T-helper 17 cell (primary cell): ENCODE data around the gene ACTR3C. TPM values are rescaled to one million over a fixed set of nuclear protein-coding genes. Genes with fewer than 3 reads are reported as not detected.

Source experiments
- ATAC-seq: fragments of 150-1000 bp; cut with Tn5 transposase; 2 replicates; pipeline ENCODE4 v1.10.0; 2021; ENCODE audit warnings: mild to moderate bottlenecking, moderate library complexity
- DNase-seq, 3 donors: peaks; one replicate each; pipeline versions ENCODE4 v3.0.0 to v3.0.0-alpha.2; 2020 to 2021
- H3K9me3 ChIP-seq: one replicate; pipeline ENCODE4 v1.7.0; 2013; ENCODE audit warnings: low read length, mild to moderate bottlenecking; ENCODE audit not compliant: control insufficient read depth, poor library complexity, severe bottlenecking
- H3K27ac Mint-ChIP-seq: one replicate; pipeline ENCODE4 v1.8.0; 2022; ENCODE audit warnings: mild to moderate bottlenecking, moderate library complexity, mixed read lengths
- H3K27me3 Mint-ChIP-seq: one replicate; pipeline ENCODE4 v1.8.0; 2022; ENCODE audit warnings: mixed read lengths
- H3K36me3 Mint-ChIP-seq: one replicate; pipeline ENCODE4 v1.8.0; 2022; ENCODE audit warnings: low read depth, mixed read lengths
- H3K4me1 Mint-ChIP-seq: one replicate; pipeline ENCODE4 v1.8.0; 2022; ENCODE audit warnings: mild to moderate bottlenecking, mixed read lengths
- H3K4me3 Mint-ChIP-seq: one replicate; pipeline ENCODE4 v1.8.0; 2022; ENCODE audit warnings: mild to moderate bottlenecking, moderate library complexity, mixed read lengths
- total RNA-seq, 4 donors: library from RNA in 2 of 4; stranded (reverse) in 2 of 4; gene quantifications; one replicate each; pipeline ENCODE4 v1.2.3 and lab custom pipeline; 2022 to 2026

The ACTR3C gene
- 10 to 100 TPM in 1 of 2 donors, 1 to 10 TPM in 1; 6.0 to 10.2 TPM for total RNA-seq
- 5.9 to 7.5 reads per million in 2 donors for total RNA-seq (lab: John Stamatoyannopoulos, UW)

GRCh38 chr7:150322833-150323681 lies at the start of gene ACTR3C, which contains the start of gene LRRC61:
Gene ACTR3C (minus strand): TSS chr7:150323545. CDS start chr7:150295296, 28,249 bp downstream.
Gene LRRC61 (plus strand): TSS chr7:150323355. CDS start chr7:150336862, 13,507 bp downstream.
- peaks cover 6% of the 10 kb centered on the region for H3K36me3 Mint-ChIP-seq
- DNase-seq (peak; percentile 25 to 37 (median 30)), ATAC-seq (peak; percentile 62)
- peak within 1 kb of the TSS; percentile 95 for H3K4me3 Mint-ChIP-seq
- H3K27me3 Mint-ChIP-seq, result no peaks in the 10 kb centered on the region
- H3K27ac Mint-ChIP-seq, result peak within 1 kb of the TSS; percentile 95
- no peaks in the 10 kb centered on the region for H3K9me3 ChIP-seq
- peaks cover 43% of the 10 kb centered on the region for H3K4me1 Mint-ChIP-seq

DNA sequence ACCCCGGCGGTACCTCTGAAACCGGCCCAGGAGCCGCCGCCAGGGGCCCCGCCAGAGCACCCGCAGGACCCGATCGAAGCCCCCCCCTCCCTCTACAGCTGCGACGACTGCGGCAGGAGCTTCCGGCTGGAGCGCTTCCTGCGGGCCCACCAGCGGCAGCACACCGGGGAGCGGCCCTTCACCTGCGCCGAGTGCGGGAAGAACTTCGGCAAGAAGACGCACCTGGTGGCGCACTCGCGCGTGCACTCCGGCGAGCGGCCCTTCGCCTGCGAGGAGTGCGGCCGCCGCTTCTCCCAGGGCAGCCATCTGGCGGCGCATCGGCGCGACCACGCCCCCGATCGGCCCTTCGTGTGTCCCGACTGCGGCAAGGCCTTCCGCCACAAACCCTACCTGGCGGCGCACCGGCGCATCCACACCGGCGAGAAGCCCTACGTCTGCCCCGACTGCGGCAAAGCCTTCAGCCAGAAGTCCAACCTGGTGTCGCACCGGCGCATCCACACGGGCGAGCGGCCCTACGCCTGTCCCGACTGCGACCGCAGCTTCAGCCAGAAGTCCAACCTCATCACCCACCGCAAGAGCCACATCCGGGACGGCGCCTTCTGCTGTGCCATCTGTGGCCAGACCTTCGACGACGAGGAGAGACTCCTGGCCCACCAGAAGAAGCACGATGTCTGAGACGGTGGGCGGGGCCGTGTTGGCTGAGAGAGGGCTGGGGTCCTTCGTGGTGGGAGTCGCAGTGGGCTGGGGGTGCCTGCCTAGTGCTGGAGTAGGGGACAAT lies 49.1 kb upstream of the ACTR3C start:
- no peak for ATAC-seq

GRCh38 chr7:150371996-150372270 lies 48.6 kb upstream of the ACTR3C start:
- no peaks in the 10 kb centered on the region for H3K27me3 Mint-ChIP-seq
- DNase-seq (no peak), ATAC-seq (no peak)
- peaks cover 30% of the 10 kb centered on the region for H3K4me1 Mint-ChIP-seq
- no peak overlapping the region for H3K4me3 Mint-ChIP-seq
- no peaks in the 10 kb centered on the region for H3K9me3 ChIP-seq
- no peak overlapping the region for H3K27ac Mint-ChIP-seq
- no peaks in the 10 kb centered on the region for H3K36me3 Mint-ChIP-seq

More for the DNA sequence above, 49.1 kb upstream of the ACTR3C start:
- no peak overlapping the region for H3K4me3 Mint-ChIP-seq
- H3K27me3 Mint-ChIP-seq, result no peaks in the 10 kb centered on the region
- peaks cover 31% of the 10 kb centered on the region for H3K4me1 Mint-ChIP-seq
- no peaks in the 10 kb centered on the region for H3K36me3 Mint-ChIP-seq
- no peak overlapping the region for H3K27ac Mint-ChIP-seq
- DNase-seq, result no peak
- no peaks in the 10 kb centered on the region for H3K9me3 ChIP-seq

- DNase-seq (no peak), ATAC-seq (no peak)
- H3K4me3 Mint-ChIP-seq, result no peak overlapping the region
- peaks cover 28% of the 10 kb centered on the region for H3K4me1 Mint-ChIP-seq
- H3K27ac Mint-ChIP-seq, result peak overlapping the region; percentile 93
- no peaks in the 10 kb centered on the region for H3K36me3 Mint-ChIP-seq
- no peaks in the 10 kb centered on the region for H3K27me3 Mint-ChIP-seq
- no peaks in the 10 kb centered on the region for H3K9me3 ChIP-seq
Measured at GRCh38 chr7:150371131-150371995, 48.0 kb upstream of the ACTR3C start.

DNA sequence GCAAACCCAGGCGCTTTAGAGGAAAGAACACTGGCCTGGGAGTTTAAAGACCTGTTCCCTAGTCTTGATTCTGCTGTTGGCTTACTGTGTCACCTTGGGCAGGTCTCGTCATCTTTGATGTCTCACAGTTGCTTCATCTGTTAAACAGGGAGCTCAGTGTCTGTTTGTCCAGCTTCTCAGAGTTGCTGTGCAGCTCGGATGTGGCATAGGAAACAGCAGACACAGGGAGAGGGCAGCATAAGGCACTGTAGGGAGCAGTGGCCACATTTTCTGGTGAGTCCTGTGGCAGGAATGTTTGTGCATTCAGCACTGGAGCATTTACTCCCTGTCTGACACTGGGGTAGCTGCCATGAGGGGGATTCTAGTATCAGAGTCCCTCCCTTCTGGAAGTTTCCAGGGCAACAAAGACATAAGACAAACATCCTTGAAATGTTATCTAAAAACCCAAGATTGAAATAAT lies 47.3 kb upstream of the ACTR3C start:
- Mint-ChIP-seq H3K4me1 (peaks cover 21% of the 10 kb centered on the region), H3K27ac (peak overlapping the region; percentile 93), H3K27me3 (no peaks in the 10 kb centered on the region), H3K36me3 (no peaks in the 10 kb centered on the region), H3K4me3 (peak overlapping the region; percentile 97)
- ATAC-seq (no peak), DNase-seq (no peak)
- H3K9me3 ChIP-seq, result no peaks in the 10 kb centered on the region

DNA sequence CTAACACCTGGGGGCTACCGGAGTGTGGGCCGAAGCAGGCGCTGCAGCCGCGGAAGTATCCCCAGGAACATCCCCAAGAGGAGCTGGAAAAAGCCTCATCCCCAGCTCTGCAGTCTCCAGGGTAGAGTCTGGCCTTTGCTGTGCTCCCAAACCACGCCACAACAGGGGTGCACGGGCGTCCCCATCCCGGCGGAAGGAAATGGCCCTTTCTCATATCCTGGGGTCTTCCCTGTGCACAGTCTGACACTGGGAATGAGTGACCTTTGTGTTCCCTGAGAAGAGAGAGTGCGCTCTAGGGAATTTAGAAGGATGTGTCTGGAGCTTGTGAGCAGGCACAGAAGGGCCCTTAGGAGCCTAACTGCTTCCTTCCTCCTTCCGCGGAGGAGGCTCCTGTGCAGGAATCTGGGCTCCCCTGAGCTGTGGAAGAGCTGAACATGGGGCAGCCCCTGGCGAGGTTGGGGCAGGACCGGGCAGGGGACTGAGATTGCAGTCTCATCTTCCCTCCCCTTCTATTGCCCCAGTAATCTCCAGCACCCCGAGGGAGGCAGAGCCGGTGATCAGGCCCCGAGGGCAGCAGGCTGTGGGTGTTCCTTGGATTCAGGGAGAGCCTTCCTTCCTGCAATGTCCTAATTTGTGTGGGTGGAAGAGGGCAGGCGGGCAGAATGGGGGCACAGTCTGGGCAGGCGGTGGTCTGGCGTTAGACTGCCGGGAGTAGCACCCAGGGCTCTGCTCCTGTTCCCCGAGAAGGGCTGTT lies 46.6 kb upstream of the ACTR3C start:
- peak overlapping the region; percentile 97 for H3K4me3 Mint-ChIP-seq
- peaks cover 20% of the 10 kb centered on the region for H3K4me1 Mint-ChIP-seq
- no peak for ATAC-seq
- no peak for DNase-seq
- no peaks in the 10 kb centered on the region for H3K36me3 Mint-ChIP-seq
- no peaks in the 10 kb centered on the region for H3K27me3 Mint-ChIP-seq
- no peaks in the 10 kb centered on the region for H3K9me3 ChIP-seq
- H3K27ac Mint-ChIP-seq, result peak overlapping the region; percentile 93

GRCh38 chr7:150368884-150369747 lies 45.8 kb upstream of the ACTR3C start:
- no peaks in the 10 kb centered on the region for H3K9me3 ChIP-seq
- Mint-ChIP-seq H3K4me1 (peaks cover 16% of the 10 kb centered on the region), H3K27ac (peak overlapping the region; percentile 93), H3K36me3 (no peaks in the 10 kb centered on the region), H3K4me3 (peak overlapping the region; percentile 97), H3K27me3 (no peaks in the 10 kb centered on the region)
- ATAC-seq (peak; percentile 73), DNase-seq (peak; percentile 33 to 50 (median 47))

DNA sequence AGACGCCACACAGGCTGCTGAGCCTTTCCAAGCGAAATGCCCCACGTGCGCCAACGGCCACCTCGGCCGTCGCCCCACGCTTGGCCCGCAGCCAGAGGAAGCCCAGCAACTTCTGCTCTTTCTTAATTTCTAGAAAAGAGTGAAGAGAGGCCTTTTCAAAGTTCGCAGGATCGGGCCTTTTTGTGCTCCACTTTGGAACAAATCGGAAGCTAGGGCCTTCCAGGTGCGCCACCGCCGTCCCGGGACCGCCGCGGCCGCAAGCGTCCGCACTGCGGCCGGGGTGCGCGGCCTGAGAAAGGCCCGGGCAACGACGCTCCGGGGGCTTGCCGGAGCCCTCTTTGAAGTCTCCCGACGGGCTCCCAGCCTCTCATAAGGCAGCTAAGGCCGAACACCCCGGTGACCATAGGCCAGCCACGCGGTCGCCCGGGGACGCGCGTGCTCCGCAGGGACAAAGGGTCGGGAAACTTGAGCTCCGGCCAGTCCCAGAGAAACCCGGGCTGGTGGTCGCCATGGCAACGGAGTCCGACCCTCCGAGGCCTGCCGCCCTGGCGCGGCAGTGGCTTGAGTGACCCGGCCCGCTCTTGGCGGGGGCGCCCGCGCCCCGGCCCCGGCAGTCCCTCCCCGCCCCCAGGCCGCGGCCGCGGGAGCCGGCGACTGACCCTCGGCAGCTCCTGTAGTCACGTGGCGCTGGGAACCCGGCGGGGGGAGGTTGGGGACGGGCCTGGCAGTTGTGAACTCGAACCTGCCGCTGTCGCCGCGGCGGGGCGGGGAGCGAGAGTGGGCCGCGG lies 44.9 kb upstream of the ACTR3C start, which contains the start of gene REPIN1:
REPIN1 (plus strand) TSS at position 727 of the 788 bp plus-strand sequence. CDS start 890 bp downstream, outside the sequence.
- peaks cover 19% of the 10 kb centered on the region for H3K4me1 Mint-ChIP-seq
- ATAC-seq, result peak; percentile 68
- peak within 1 kb of the TSS; percentile 93 for H3K27ac Mint-ChIP-seq
- H3K36me3 Mint-ChIP-seq, result no peaks in the 10 kb centered on the region
- H3K27me3 Mint-ChIP-seq, result no peaks in the 10 kb centered on the region
- peak within 1 kb of the TSS; percentile 97 for H3K4me3 Mint-ChIP-seq
- H3K9me3 ChIP-seq, result no peaks in the 10 kb centered on the region
- DNase-seq, result peak; percentile 54 to 69 (median 63)

GRCh38 chr7:150367677-150368095 lies 44.3 kb upstream of the ACTR3C start:
- Mint-ChIP-seq H3K4me1 (peaks cover 19% of the 10 kb centered on the region), H3K27ac (peak overlapping the region; percentile 90), H3K4me3 (peak overlapping the region; percentile 97), H3K36me3 (no peaks in the 10 kb centered on the region), H3K27me3 (no peaks in the 10 kb centered on the region)
- H3K9me3 ChIP-seq, result no peaks in the 10 kb centered on the region
- ATAC-seq (peak; percentile 58), DNase-seq (no peak)

GRCh38 chr7:150365673-150366398 lies 42.5 kb upstream of the ACTR3C start:
- H3K9me3 ChIP-seq, result no peaks in the 10 kb centered on the region

More at GRCh38 chr7:150365673-150366398, 42.5 kb upstream of the ACTR3C start:
- no peaks in the 10 kb centered on the region for H3K36me3 Mint-ChIP-seq
- no peak overlapping the region for H3K4me3 Mint-ChIP-seq
- H3K4me1 Mint-ChIP-seq, result peaks cover 18% of the 10 kb centered on the region
- ATAC-seq, result no peak
- no peak for DNase-seq
- H3K27me3 Mint-ChIP-seq, result no peaks in the 10 kb centered on the region
- H3K27ac Mint-ChIP-seq, result peak overlapping the region; percentile 90
